Measurements from ENCODE around the gene OR8B2. TPM values are rescaled to one million over a fixed set of nuclear protein-coding genes. Genes with fewer than 3 reads are reported as not detected.

OR8B2 gene
- total and polyA plus RNA-seq, 2 experiments from 2014 or later = not detected

GRCh38 chr11:124344346-124344745, 40.0 kb downstream of the OR8B2 start:
- H3K27ac ChIP-seq = no peak overlapping the region
- DNase-seq (ENCODE audit: low read depth in 1 of 2, low spot score in 1 of 2) = no peak
- TF ChIP-seq CTCF (IDR thresholded peaks at IDR 0.05; ENCODE audit: low read depth, low read length) = no peak
- H3K36me3 ChIP-seq = no peaks in the 10 kb centered on the region
- H3K27me3 ChIP-seq = no peaks in the 10 kb centered on the region
- H3K4me1 ChIP-seq (ENCODE audit: low read depth) = no peaks in the 10 kb centered on the region
- no peaks in the 10 kb centered on the region for H3K9me3 ChIP-seq (ENCODE audit: low read depth)
- H3K4me3 ChIP-seq = no peak overlapping the region

GRCh38 chr11:124340142-124340447, 44.2 kb downstream of the OR8B2 start:
- no peaks in the 10 kb centered on the region for H3K9me3 ChIP-seq (ENCODE audit: low read depth)
- no peak overlapping the region for H3K27ac ChIP-seq
- no peak for DNase-seq (ENCODE audit: low read depth in 1 of 2, low spot score in 1 of 2)
- no peaks in the 10 kb centered on the region for H3K4me1 ChIP-seq (ENCODE audit: low read depth)
- no peaks in the 10 kb centered on the region for H3K36me3 ChIP-seq
- no peak overlapping the region for H3K4me3 ChIP-seq
- no peak for TF ChIP-seq CTCF (IDR thresholded peaks at IDR 0.05; ENCODE audit: low read depth, low read length)
- no peaks in the 10 kb centered on the region for H3K27me3 ChIP-seq

DNA sequence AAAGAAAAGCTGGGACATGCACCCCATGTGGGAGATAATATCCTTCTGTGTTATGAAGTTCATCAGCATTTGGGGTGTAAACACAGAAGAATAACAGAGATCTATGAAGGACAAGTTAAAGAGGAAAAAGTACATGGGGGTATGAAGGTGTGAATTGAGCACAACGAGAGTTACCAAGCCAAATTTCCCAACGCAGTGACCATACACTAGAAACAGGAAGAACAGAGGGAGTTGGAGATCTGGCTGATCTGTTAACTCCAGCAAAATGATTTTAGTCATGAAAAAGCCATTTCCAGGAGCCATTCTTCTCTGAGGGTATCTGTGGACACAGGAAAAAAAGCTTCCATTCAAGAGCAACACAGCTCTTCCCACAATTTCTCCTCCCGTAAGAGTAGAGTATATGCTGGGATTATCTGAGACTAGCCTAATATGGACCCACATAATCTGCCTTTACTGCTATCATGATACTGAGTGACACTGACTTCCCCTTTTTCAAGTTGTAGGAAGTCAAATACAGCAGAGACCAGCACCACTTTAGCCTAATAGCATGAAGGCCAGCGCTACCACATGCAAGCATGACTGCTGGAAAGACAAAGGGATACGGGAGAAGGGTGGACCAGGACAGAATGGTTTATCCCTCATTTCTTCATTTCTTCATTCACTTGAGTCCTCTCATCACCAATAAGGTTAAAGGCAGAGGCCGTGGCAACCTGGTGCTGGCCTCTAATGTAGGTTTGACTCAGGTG, 44.7 kb downstream of the OR8B2 start:
- no peak for TF ChIP-seq CTCF (IDR thresholded peaks at IDR 0.05; ENCODE audit: low read depth, low read length)
- no peaks in the 10 kb centered on the region for H3K36me3 ChIP-seq
- H3K4me1 ChIP-seq (ENCODE audit: low read depth) = no peaks in the 10 kb centered on the region
- H3K4me3 ChIP-seq = no peak overlapping the region
- no peaks in the 10 kb centered on the region for H3K27me3 ChIP-seq
- no peak overlapping the region for H3K27ac ChIP-seq
- H3K9me3 ChIP-seq (ENCODE audit: low read depth) = no peaks in the 10 kb centered on the region
- no peak for DNase-seq (ENCODE audit: low read depth in 1 of 2, low spot score in 1 of 2)

Other genes with a start within 250 kb of the OR8B2 start
- not detected in 2 replicates for gene OR10D3, start 201.2 kb downstream of the OR8B2 start, total RNA-seq
- gene OR10D3, start 201.2 kb downstream of the OR8B2 start, polyA plus RNA-seq = not detected in 2 replicates
- gene OR8G1, start 143.4 kb downstream of the OR8B2 start, total RNA-seq = not detected in 2 replicates
- not detected in 2 replicates for gene OR8G1, start 143.4 kb downstream of the OR8B2 start, polyA plus RNA-seq
- gene OR8G5, start 128.1 kb downstream of the OR8B2 start, total RNA-seq = not detected in 2 replicates
- gene OR8G5, start 128.1 kb downstream of the OR8B2 start, polyA plus RNA-seq = not detected in 2 replicates
- not detected in 2 replicates for gene OR8D1, start 70.5 kb downstream of the OR8B2 start, total RNA-seq
- not detected in 2 replicates for gene OR8D1, start 70.5 kb downstream of the OR8B2 start, polyA plus RNA-seq
- not detected in 2 replicates for gene OR8D2, start 64.3 kb downstream of the OR8B2 start, total RNA-seq
- gene OR8D2, start 64.3 kb downstream of the OR8B2 start, polyA plus RNA-seq = not detected in 2 replicates
- gene OR8B3, start 14.5 kb upstream of the OR8B2 start, total RNA-seq = not detected in 2 replicates
- gene OR8B3, start 14.5 kb upstream of the OR8B2 start, polyA plus RNA-seq = not detected in 2 replicates
- not detected in 2 replicates for gene OR8B4, start 40.4 kb upstream of the OR8B2 start, total RNA-seq
- gene OR8B4, start 40.4 kb upstream of the OR8B2 start, polyA plus RNA-seq = not detected in 2 replicates
- gene OR8B8, start 61.2 kb upstream of the OR8B2 start, total RNA-seq = not detected in 2 replicates
- gene OR8B8, start 61.2 kb upstream of the OR8B2 start, polyA plus RNA-seq = not detected in 2 replicates
- gene OR8B12, start 159.2 kb upstream of the OR8B2 start, total RNA-seq = not detected in 2 replicates
- not detected in 2 replicates for gene OR8B12, start 159.2 kb upstream of the OR8B2 start, polyA plus RNA-seq
- not detected in 2 replicates for gene OR8A1, start 185.5 kb upstream of the OR8B2 start, total RNA-seq
- not detected in 2 replicates for gene OR8A1, start 185.5 kb upstream of the OR8B2 start, polyA plus RNA-seq
- not detected in 2 replicates for gene PANX3, start 226.9 kb upstream of the OR8B2 start, total RNA-seq
- not detected in 2 replicates for gene PANX3, start 226.9 kb upstream of the OR8B2 start, polyA plus RNA-seq
- 16.9 and 31.5 TPM in 2 replicates for gene TBRG1, start 238.4 kb upstream of the OR8B2 start, total RNA-seq
- 22.9 and 29.1 TPM in 2 replicates for gene TBRG1, start 238.4 kb upstream of the OR8B2 start, polyA plus RNA-seq

All from cardiac muscle cell (in vitro differentiated cells and primary cell).